ENCODE data around the gene RPUSD2.

The RPUSD2 gene

GRCh38 chr15:40591389-40591788 is 22.3 kb downstream of the RPUSD2 start:
- DNase-seq (ENCODE audit: low spot score) (no peak), ATAC-seq (ENCODE audit: low read depth) (no peak)
- H3K27ac ChIP-seq (ENCODE audit: poor library complexity, severe bottlenecking) = no peak overlapping the region
- H3K36me3 ChIP-seq (ENCODE audit: low read depth) = no peaks in the 10 kb centered on the region
- H3K4me3 ChIP-seq (ENCODE audit: severe bottlenecking) = no peak overlapping the region
- H3K4me1 ChIP-seq (ENCODE audit: insufficient read depth, poor library complexity, severe bottlenecking) = peaks cover 7% of the 10 kb centered on the region
- no peaks in the 10 kb centered on the region for H3K9me3 ChIP-seq (ENCODE audit: severe bottlenecking)
- no peak for TF ChIP-seq CTCF (IDR thresholded peaks at IDR 0.05; ENCODE audit: poor library complexity, severe bottlenecking)
- no peaks in the 10 kb centered on the region for H3K27me3 ChIP-seq (ENCODE audit: insufficient read depth, poor library complexity, severe bottlenecking)

GRCh38 chr15:40593165-40593564 is 24.1 kb downstream of the RPUSD2 start:
- Histone ChIP-seq H3K27ac (ENCODE audit: poor library complexity, severe bottlenecking) (no peak overlapping the region), H3K36me3 (ENCODE audit: low read depth) (no peaks in the 10 kb centered on the region), H3K9me3 (ENCODE audit: severe bottlenecking) (no peaks in the 10 kb centered on the region), H3K4me3 (ENCODE audit: severe bottlenecking) (no peak overlapping the region), H3K27me3 (ENCODE audit: insufficient read depth, poor library complexity, severe bottlenecking) (no peaks in the 10 kb centered on the region), H3K4me1 (ENCODE audit: insufficient read depth, poor library complexity, severe bottlenecking) (peaks cover 12% of the 10 kb centered on the region)
- DNase-seq (ENCODE audit: low spot score) (no peak), ATAC-seq (ENCODE audit: low read depth) (no peak)
- TF ChIP-seq CTCF (IDR thresholded peaks at IDR 0.05; ENCODE audit: poor library complexity, severe bottlenecking) = no peak

GRCh38 chr15:40593588-40594428 is 24.7 kb downstream of the RPUSD2 start, which contains the start of gene KNL1:
KNL1 (plus strand) TSS chr15:40594249; CDS start chr15:40602932, 8,683 bp downstream.
- no peaks in the 10 kb centered on the region for H3K27me3 ChIP-seq (ENCODE audit: insufficient read depth, poor library complexity, severe bottlenecking)
- DNase-seq (ENCODE audit: low spot score) (peak; percentile 94), ATAC-seq (ENCODE audit: low read depth) (peak; percentile 75)
- H3K27ac ChIP-seq (ENCODE audit: poor library complexity, severe bottlenecking) = peak within 1 kb of the TSS; percentile 89
- peak within 1 kb of the TSS; percentile 85 for H3K4me3 ChIP-seq (ENCODE audit: severe bottlenecking)
- H3K9me3 ChIP-seq (ENCODE audit: severe bottlenecking) = no peaks in the 10 kb centered on the region
- H3K36me3 ChIP-seq (ENCODE audit: low read depth) = 0 out of 2 replicates have a peak, but pooled peaks cover 2% of the 10 kb centered on the region
- peaks cover 16% of the 10 kb centered on the region for H3K4me1 ChIP-seq (ENCODE audit: insufficient read depth, poor library complexity, severe bottlenecking)
- TF ChIP-seq CTCF (IDR thresholded peaks at IDR 0.05; ENCODE audit: poor library complexity, severe bottlenecking) = no peak

GRCh38 chr15:40594429-40594836 is 25.3 kb downstream of the RPUSD2 start:
- 0 out of 2 replicates have a peak, but pooled peaks cover 3% of the 10 kb centered on the region for H3K36me3 ChIP-seq (ENCODE audit: low read depth)
- H3K9me3 ChIP-seq (ENCODE audit: severe bottlenecking) = no peaks in the 10 kb centered on the region
- peak overlapping the region; percentile 85 for H3K4me3 ChIP-seq (ENCODE audit: severe bottlenecking)
- DNase-seq (ENCODE audit: low spot score) = peak; percentile 87
- no peaks in the 10 kb centered on the region for H3K27me3 ChIP-seq (ENCODE audit: insufficient read depth, poor library complexity, severe bottlenecking)
- ATAC-seq (ENCODE audit: low read depth) = peak; percentile 68
- peak overlapping the region; percentile 89 for H3K27ac ChIP-seq (ENCODE audit: poor library complexity, severe bottlenecking)
- TF ChIP-seq CTCF (IDR thresholded peaks at IDR 0.05; ENCODE audit: poor library complexity, severe bottlenecking) = no peak
- peaks cover 16% of the 10 kb centered on the region for H3K4me1 ChIP-seq (ENCODE audit: insufficient read depth, poor library complexity, severe bottlenecking)

- no peaks in the 10 kb centered on the region for H3K9me3 ChIP-seq (ENCODE audit: severe bottlenecking)
- peak overlapping the region; percentile 85 for H3K4me3 ChIP-seq (ENCODE audit: severe bottlenecking)
- no peak for TF ChIP-seq CTCF (IDR thresholded peaks at IDR 0.05; ENCODE audit: poor library complexity, severe bottlenecking)
- peaks cover 16% of the 10 kb centered on the region for H3K4me1 ChIP-seq (ENCODE audit: insufficient read depth, poor library complexity, severe bottlenecking)
- ATAC-seq (ENCODE audit: low read depth) (no peak), DNase-seq (ENCODE audit: low spot score) (no peak)
- H3K27ac ChIP-seq (ENCODE audit: poor library complexity, severe bottlenecking) = peak overlapping the region; percentile 89
- 0 out of 2 replicates have a peak, but pooled peaks cover 3% of the 10 kb centered on the region for H3K36me3 ChIP-seq (ENCODE audit: low read depth)
- H3K27me3 ChIP-seq (ENCODE audit: insufficient read depth, poor library complexity, severe bottlenecking) = no peaks in the 10 kb centered on the region
Observed at GRCh38 chr15:40595219-40595618, 26.1 kb downstream of the RPUSD2 start.
